CD4-positive, alpha-beta T cell treated with Interleukin-10 for 1 hour (primary cell): ENCODE measurements around the gene EOGT.

Experiments
- DNase-seq: peaks from one replicate; pipeline ENCODE4 v3.0.0-alpha.2; 2020

Gene EOGT

DNA sequence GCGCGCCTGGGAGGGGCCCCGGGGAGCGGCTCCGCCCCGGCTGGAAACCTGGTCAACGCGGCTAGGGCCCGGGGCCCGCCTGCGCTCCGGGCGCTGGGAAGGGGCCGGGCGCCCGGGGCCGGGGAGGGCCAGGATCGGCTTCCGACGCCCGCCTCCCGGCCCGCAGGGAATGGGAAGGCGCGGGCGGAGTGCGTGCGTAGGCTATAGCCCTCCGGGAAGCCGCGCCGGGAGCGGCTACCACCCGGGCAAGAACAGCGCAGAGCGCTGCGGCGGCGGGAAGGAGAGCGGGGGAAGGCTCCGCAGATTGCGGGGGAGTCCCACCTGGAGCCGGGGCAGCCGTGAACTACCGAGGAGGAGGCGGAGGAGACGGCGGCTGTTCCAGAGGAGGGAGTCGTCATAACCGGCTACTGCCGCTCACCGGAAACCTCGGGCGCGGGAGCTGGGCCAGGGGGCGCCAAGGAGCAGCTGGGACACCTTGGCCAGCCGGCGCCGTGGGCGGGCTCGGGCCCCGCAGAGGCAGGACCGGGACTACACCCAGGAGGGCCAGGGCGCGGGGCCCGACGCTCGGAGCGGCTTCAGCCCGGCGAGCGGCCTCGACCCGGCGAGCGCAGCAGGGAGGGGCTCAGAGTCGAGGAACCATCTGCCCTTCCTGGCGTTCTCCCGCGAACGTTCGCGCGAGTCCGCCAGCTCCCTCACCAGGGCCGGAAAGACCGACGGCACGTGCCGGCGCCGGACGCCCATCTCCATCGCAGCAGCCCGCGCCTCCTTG lies at the start of gene EOGT:
Gene EOGT, minus strand, starts transcription at position 432 of the 769 bp plus-strand sequence. CDS start 3,838 bp downstream, outside the sequence.
- DNase-seq = peak; percentile 85

DNA sequence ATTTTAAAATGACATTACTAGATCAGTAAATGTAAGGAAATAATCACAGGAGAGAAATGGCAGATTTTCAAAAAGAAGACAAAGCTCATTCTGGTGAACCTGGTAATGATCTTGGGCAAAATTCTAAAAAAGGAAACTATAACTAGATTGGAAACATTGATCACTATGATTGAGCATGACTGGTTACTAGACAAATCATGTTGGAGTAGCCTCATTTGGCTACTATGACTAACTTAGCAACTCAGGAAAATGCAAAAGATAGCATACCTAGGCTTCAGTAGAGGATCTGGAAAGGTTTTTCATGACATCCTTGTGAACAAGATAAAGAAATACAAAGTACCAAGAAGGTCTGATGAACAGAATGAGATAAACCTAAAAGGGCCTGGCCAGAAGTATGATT lies 46.2 kb upstream of the EOGT start:
- no peak for DNase-seq

DNA sequence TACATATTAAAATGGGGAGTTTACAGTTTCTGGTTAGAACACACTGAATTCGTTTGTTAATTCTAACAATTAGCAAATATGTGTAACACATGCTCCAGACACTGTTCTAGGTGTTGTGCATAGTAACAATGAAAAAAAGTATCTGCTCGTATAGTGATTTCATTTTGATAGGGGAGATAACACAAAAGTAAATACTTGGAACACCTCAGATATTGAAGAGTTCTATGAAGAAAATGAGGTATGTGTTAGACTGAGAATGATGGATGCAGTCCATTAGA lies 45.4 kb upstream of the EOGT start:
- DNase-seq = no peak

DNA sequence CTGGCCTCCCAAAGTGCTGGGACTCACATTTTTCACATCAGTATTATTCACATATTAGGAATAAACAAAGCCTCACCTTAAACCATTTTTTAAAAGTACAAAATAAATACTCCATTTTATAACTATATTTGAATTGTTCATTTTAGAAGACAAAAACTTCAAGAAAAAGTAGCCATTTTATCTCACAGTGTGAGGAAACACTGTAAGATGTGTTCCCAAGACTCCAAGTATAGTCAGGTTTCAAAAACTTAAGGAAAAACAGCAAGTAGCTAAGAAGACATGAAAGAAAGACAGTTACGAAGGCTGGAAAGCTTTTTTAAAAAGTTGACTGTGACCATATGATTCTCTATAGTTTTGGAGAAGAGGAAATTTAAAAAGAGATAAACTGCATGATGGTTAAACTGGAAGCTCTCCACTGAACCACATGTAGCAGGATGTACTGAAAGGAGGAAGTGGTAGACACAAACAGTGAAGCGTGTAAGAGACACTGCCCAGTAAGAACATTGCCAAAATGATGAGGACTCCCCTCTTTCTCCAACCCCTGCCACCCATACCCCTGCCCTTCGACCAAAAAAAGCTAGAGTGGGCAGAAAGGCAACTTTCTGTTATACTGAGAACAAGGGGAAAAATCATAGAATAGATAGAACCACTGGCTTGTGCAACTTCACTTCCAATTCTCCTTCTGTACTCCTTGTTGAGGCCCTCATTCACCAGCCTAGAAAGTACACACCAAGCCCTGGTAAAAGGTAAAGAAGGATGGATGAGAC lies 44.9 kb upstream of the EOGT start:
- peak; percentile 48 for DNase-seq

DNA sequence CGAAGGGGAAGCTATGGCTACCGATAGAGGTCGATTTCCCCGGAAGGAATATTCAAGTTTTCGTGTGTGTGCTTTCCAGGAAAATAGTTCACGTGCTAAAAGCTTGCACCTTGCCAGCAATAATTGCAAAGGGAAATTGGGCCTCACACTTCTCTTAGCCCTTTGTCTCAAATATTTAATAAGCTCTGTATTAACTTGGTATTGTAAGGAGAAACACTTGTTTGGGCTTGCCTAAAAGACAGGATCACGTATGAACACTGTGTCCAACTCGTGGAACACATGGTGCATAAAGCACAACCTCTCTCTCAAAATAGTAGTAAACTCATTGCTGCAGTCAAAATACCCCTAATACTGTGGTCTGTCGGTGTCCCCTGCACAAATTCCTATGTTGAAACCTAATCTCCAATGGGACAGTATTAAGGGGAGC lies 39.0 kb upstream of the EOGT start:
- DNase-seq = no peak

DNA sequence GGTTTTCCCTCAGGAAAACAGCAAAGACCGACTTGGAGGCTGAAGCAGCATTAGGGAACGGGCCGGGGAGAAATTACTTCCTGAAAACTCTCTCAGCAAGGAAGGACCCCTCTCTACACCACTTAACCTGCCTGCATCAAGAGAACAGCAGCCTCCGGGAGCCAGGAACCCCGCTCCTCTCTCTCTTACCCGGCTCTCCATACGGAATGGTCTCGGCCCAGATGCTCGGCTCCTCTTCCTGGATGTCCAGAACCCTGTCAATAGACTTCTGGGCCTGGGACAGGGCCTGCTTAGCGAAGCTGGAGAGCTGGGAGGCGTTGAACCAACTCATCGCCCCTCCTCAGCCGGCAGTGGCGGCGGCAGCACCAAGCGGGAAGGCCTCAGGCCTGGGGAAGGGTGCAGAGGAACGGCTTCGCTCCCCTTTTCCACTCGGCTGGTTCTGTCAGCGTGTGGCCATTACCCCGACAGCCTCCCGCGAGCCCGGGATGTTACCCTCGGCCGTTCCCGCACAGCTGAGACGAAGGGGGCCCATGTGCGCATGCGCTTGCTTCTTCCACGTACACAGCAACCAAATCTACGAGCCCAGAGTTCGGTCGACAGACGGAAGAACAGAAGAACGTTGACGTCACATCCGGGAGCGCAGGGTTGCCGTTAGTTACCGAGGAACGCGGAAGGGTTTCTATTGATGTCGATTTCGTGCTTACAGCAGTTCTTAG lies 38.4 kb upstream of the EOGT start, which contains the start of gene TMF1:
Gene TMF1, minus strand, starts transcription at position 578 of the 716 bp plus-strand sequence. Its CDS starts 247 bp downstream, at position 331.
- DNase-seq = peak; percentile 98

DNA sequence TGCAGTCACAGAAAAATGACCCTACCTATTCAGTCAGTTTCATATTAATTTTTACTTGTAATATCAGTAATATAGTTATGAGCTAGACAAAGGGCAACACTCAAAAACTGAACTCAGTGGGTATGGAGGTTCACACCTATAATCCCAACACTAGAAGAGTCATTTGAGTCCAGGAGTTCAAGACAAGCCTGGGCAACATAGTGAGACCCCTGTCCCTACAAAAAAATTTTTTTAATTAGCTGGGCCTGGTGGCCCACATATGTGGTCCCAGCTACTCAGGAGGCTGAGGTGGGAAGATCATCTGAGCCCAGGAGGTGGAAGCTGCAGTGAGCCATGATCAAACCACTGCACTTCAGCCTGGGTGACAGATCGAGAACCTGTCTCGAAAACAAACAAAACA lies 35.5 kb upstream of the EOGT start:
- no peak for DNase-seq

DNA sequence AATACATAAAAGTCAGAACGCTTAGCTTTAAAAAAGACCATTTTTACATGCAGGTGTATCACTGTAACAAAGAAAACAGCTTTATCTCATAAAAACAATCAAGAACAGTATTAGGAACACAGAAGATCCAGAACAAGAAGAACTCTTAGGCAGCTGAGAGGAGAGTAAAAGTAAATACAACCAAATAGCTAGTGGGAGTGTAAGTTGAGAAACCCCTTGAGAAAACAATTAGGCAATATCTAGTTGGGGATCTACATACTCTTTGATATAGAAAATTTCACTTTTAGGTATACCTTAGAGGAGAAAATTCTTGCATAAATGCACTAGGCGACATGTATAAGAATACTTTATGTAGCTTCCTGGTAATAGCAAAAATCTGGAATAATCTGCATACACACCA lies 31.1 kb upstream of the EOGT start:
- no peak for DNase-seq

DNA sequence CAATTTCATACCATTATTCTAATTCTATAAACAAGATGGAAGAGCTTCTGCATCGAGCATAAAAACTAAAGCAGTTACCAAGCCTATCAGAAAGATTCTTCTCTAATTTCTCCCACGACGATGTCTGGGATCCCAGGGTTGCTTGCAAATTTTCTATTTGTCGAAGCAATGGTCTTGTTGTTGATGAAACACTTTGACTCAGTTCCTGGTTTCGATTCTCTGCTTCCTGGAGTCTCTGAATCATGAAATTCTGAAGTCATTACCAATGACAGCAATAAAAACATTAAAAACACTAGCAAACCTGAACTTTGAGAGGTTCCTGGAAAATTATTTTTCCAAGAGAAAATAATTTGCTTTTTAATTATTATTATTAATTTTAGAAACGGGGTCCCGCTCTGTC lies 20.0 kb upstream of the EOGT start:
- no peak for DNase-seq

DNA sequence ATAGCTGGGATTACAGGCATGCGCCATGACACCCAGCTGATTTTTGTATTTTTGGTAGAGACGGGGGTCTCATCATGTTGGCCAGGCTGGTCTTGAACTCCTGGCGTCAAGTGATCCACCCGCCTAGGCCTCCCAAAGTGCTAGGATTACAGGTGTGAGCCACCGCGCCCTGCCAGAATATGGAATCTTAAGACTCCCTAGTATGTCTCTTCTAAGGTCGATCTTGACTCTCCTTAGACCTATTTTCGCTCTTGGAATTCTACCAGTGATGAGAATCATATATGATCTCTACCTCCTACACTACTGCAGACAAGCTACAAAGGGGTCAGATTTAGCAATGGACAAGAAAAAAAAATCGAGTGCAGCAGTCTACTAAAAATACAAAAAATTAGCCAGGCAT lies 19.3 kb upstream of the EOGT start:
- DNase-seq = no peak

DNA sequence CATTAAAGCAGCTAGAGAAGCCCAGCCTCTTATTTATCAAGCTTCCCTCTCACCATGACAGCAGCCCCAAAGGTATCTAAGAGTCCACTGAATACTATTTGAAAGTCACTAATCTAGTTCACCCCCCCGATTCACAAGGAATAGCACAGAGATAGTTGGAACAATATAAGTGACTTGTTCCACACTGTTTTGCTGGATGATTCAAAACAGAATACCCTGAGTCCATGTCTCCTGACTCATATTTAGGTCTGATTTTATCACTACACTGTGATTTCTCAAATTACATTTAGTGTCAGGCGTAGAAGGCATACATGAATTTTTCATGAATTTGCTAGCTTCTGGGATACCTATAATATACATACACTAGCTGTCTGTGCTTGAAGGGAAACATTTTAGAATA lies 18.7 kb upstream of the EOGT start:
- DNase-seq = no peak

DNA sequence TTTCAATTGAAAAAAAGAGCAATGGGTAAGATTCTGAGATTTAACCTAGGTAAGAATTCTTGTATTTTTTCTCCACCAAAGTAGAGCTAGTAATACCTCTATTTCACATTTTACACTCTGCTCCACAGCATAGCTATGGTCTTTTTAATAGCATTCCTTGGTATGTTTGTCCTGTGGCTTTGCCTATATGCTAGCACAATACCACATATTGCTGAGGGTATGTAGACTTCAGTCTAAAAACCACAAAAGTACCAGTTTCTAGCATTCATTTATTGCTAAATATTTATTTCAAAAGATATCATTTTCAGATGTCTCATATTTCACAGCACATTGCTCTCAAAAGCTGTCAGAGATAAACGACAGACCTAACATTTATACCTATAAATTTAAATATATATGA lies 18.2 kb upstream of the EOGT start:
- no peak for DNase-seq

DNA sequence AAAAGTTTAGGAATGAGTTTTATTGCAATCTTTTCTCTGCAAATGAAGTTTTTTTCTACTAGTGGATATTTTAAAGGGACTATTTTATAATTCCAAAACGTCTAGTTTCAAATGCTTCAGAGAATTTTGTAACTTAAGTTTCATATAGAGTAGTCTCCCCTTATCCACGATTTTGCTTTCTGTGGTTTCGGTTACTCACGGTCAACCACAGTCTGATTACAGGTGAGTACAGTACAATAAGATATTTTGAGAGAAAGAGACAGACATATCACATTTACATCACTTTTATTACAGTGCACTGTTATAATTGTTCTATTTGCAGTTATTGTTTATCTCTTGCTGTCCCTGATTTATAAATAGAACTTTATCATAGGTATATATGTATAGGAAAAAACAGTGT lies 7.4 kb upstream of the EOGT start:
- DNase-seq = no peak

DNA sequence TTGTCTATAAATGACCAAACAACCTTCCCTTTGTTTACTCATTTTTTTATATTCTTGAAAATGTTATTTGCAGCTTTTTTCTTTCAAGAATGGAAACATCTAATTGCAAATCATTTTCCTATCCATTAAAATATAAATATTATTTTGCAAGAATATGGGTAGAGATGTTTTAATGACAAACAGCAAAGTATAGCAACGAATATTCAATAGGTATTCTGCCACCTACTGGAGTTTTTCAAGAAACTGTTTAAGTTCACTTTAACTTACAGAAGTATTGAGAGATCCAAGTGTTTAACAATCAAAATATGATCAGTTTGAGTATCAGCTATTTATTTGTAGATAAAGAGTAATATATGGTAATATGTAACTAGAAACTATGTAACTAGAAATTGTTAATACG lies 6.9 kb upstream of the EOGT start:
- peak; percentile 19 for DNase-seq

DNA sequence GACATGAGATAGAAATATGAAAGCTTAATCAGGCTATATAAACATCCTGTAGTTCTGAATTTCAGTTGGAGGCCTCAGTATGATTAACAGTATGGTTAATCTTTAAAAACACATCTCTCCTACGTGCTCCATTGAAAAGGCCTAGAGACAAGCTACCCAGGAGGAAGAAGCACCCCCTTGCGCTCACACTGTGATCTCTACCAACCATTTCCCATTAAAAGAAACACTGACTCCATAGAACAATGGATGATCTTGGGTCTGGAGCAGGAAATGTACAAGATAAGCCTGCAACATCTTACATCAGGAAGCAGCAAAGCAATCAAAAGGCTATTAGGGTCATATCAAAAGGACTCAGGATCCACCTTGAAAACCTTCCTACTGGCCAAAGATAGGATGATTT lies 3.4 kb upstream of the EOGT start:
- DNase-seq = no peak

DNA sequence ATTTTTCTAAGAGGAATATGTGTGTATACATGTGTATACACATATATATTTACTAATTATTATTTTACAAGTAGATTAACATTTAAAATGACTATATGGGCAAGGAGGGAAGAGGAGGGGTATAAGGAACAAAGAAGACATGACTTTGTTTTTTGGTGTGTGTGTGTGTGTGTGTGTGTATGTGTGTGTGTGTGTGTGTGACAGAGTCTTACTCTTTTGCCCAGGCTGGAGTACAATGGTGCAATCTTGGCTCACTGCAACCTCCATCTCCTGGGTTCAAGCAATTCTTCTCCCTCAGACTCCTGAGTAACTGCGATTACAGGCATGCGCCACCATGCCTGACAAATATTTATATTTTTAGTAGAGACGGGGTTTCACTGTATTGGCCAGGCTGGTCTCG lies 2.6 kb upstream of the EOGT start:
- DNase-seq = no peak

DNA sequence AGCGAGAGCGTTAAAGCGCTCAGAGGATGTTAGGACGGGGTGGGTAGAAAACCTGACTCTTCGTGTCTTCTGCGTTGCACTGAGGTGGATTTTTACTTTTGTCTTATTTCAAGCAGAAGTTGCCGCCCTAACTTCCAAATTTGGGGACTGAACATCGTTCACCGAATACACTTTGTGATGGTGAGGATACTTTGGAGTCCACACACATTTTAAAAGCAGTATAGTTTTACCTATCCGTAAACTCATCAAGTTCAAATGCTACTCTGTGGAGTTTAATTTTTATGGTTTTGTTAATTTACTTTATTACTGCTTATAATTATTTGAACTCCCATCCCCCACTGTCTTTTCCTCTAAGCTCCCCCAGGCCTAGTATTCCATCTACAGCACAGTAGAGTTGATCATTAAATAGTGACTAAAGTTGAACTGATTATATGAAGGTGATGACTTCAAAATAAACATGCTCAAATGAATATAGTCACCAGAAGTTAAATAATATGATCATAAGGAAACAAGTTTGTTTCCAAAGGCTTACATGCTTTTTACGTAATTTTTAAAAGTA lies 617 bp upstream of the EOGT start:
- no peak for DNase-seq

DNA sequence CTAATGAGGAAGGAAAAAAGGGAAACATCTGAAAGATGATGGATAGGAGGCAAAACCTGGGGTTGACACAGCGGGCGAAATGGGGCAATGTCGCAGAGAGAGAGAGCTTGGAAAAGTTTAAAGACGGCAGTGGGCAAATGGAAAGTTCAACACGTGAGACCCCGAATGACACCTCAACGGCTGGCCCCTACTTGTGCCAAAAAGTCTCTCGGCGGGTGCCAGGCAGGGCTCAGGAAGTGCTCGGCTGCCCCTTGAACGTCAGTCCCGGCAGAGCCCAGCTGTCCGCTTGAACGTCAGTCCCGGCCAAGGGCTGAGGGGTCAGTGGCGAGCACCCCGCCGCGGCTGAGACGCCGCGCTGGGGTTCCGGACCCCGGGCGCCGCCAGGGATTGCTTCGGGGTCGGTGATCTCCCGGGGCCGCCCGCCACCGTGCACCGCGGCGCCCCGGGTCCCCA lies 658 bp downstream of the EOGT start:
- peak; percentile 25 for DNase-seq

DNA sequence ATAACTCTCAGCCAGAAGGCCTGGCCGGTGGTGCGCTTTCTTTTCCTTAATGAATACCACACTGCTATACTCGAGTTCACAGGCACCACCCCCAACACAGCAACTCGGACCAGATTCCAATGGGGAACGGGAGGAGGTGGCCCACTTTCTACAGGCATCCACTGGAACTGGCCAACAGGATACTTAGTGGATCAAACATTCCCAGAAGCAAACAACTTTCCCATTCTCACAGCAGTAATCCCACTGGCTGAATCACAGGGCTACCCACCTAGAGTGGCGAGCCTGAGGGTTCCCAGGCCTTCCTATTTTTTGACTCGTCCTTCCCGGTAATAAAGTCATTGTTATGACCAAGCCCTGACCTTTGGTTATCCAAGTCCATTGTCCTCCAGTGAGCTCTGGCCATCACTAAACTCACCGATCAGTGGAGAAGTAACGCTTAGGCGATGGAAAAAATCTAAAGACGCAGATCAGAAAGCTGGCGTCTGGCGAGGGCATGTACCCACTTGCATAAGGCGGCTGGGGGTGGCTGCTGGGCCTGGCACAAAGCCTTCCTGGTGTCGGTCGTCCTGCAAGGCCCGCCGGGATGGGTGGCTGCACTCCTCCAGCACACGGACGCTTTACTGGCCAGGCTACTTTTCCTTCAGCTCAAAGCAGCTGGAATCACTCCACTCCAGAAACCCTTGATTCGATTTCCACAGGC lies 1.2 kb downstream of the EOGT start:
- DNase-seq = no peak

DNA sequence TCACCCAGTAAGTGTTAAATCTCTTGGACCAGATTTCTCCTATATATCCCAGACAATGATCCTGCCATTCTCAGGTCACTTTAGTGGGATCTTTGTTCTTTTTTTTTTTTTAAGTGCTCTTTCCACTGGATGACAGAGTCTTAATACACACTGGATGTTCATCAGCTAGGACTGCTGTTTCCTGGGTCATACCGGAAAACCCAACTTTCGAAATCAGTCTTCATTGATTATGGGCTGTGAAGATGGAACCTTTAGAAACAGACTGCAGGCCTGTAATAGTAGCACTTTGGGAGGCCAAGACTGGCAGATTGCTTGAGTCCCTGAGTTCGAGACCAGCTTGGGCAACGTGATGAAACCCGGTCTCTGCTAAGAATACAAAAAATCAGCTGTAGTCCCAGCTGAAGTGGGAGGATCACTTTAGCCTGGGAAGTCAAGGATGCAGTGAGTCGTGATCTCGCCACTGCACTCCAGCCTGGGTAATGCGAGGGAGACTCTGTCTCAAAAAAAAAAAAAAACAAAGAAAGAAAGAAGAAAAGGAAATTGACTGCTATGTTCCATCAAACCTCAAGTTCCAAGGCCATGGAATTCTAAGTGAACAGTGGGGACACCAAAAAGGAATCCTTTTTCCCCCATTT lies 2.3 kb downstream of the EOGT start:
- no peak for DNase-seq

DNA sequence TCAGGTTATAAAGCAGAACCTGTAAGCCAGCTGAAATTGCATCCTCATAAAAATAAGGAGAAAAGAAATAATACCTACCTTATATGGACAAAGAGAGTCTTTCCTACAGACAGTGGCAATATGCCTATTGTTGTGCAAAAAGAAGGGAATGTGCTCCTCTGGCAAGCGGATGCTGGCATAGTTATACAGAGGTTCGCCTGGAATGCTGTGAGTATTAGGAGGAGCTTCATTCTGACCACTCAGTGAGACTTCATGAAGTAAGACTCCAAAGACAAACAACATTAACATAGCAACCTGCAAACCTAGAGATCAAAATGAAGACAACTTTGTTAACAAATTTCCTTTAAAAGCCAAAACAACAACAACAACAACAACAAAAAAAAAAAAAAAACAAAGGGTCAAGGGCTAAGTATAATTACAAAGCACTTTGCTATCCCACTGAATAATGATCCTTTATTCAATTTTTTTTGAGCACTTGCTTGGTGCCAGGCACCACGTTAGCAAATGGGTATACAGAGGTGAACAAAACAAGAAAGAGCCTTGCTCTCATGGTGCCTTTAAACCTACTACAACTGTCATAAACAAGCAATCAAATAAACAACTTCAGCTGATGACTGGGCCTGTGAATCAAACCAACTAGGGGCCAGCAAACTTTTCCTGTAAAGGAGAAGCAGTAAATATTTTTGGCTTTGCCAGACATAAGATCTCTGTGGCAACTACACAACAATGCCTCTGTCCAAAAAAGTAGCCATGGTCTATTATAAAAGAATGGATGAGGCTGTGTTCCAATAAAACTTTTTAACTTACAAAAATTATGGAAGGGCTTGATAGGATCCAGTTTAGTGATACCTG lies 3.7 kb downstream of the EOGT start:
- DNase-seq = no peak
